Head of caudate nucleus (tissue), 42 donors: ENCODE data around the gene OR10H1.
"Not testable (repeated sequence)": the region's sequence is repeated elsewhere in the genome, so short reads cannot be mapped to it uniquely, and the experiment has no call there.

ENCODE experiments used
- DNase-seq, 42 donors: peaks; one replicate each; pipeline versions ENCODE4 v3.0.0 to v3.0.0-alpha.2; 2020 to 2021; ENCODE audit warnings: mixed read lengths in 7 of 42
- intact Hi-C: fragments of 100-400 bp; cut with DNase I; formaldehyde crosslinking; loops from one replicate; pipeline ENCODE4 v1.15.0; 2022

Gene OR10H1

DNA sequence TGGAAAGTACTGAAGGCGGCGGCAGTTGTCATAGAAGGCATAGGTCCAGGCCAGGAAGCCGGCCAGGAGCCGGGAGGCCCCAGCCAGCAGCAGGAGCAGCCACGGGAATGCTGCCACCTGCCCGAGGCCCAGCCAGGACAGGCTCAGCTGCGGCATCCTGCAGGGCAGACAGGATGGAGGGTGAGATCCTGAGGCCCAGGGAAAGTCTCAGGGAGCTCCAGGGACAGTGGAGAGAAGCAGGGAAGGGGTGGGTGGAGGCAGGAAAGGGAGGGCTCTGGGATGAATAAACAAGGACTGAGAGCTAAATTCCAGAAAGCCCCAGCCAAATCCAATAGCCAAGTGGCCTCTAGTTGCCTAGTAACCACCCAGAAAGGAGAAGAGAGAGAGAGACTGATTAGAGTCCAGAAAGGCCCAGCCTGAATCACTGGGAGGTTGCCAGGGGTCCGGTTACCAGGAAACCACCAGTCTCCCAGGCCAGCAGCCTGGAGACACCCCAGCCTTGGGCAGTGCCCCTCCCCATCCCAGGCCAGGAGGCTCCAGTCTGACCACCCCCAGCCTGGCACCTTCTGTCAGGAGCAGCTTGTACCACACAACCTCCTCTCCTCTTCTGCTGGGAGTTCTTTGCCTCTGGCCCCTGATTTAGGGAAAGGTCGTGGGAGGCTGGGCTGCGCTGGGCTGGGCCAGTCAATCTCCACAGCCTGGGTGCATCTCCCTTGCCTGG is 35.5 kb downstream of the OR10H1 start:
- peak; percentile 59 to 94 (median 84) for DNase-seq
- intact Hi-C loops = no loop called here

DNA sequence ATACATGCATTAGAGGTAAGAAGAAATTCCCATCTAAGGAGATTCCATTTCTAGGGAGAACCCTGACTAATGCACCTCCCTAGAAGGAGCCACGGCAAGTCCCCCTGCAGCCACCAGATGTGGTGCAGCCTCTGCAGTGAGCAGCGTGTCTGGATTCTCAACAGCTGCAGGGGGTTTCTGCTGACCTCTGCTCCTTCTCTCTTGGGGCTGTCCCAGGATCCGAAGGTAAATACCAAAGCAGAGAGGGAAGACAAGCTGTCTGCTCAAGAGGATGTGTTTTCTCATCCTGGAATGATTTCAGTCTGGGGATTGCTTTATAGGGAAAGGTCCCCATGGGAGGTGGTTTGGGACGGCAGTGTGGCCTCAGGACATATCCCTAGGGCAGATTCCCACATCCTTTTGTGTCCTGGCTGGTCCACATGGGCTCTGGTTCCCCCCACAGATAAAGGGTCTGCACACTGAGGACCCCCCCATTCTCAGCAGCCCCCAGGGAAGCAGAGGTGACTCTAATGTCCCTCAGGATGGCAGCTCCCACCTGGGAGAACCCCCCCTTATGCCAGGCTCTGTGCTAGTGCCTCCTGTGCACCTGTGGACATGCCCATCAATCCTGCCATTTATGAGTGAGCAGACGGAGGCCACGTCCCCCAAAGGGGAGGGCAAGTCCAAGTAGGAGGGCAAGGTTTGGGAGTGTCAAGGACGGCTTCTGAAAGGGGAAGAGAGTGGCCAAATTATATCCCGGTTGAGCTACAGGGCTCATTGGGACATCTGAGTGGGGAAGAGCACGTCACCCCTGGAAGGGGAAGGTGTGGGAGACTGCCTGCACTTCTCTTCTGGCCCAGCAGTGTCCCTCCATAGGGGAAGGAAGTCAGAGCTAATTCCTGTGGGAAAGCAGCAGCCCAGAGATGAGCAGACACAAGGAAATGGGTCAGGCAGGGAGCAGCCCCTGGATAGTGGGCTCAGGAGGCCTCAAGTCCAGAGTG is 38.2 kb downstream of the OR10H1 start:
- peak in 1 of 42 donors; percentile 25 for DNase-seq
- intact Hi-C loops = no loop called here

GRCh38 chr19:15776264-15776663 is 39.2 kb downstream of the OR10H1 start:
- intact Hi-C loops = no loop called here
- no peak for DNase-seq

DNA sequence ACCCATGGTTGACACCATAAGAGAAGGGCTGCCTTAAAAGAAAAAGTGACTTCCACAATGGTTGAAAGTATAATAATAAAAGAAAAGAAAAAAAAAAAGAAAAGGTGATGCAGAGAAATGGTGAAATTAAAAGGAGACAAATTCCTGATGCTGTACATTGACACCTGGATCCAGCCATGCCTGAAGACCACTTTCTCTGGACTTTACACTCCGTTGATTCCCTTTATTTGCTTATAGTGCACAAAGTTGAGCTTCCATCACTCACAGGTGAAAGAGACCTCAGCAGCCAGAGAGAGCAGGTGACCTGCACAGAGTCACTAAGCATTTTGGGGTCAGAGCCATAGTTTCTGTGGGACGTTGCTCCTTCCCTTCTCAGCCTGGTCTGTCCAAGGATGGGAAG is 40.2 kb downstream of the OR10H1 start:
- intact Hi-C loops = no loop called here
- DNase-seq = no peak

DNA sequence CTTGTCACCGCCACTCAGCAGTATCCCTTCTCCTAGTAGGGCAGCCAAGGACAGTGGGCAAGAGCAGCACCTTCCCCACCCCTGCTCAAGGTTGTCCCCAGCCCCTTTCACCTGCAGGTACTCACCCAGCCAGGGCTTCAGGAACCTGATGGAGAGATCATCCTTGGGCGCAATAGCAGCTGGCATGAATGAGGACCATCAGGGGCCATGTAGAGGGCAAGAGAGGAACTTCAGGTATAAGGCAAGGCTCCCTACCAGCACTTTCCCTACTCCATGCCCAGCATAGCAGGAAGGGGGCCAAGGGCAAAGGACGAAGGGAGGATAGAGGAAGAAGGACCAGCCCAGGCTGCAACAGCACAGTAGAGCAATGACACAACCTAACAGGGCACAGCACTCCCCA is 41.3 kb downstream of the OR10H1 start:
- DNase-seq, intact Hi-C loops: not testable (repeated sequence)

- no peak for DNase-seq
- intact Hi-C loops = no loop called here
These were observed 45.9 kb downstream of the OR10H1 start for GRCh38 chr19:15769586-15769985.

- intact Hi-C loops = no loop called here
- DNase-seq = no peak
These were observed 55.4 kb downstream of the OR10H1 start for GRCh38 chr19:15759962-15760565.

DNA sequence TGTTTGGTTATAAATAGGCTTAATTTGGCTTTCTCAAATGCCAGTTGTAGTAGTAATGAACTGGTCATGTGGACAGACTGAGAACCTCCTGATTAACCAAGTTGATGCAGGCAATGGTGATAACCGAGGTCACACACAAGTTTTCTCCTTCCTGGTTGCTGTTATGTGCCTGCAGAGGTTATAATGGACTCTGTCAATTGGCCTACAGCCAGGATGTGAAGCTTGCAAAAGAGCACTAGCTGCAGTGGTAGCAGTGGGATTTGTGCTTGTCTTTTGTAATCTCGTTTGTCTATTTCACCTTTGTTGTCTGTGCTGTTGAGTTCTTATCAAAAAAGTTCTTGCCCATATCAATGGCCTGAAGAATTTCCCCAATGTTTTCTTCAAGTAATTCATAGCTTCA is 57.1 kb downstream of the OR10H1 start:
- no peak for DNase-seq
- intact Hi-C loops = no loop called here
